ENCODE data around the gene PALM2AKAP2.

The PALM2AKAP2 gene

DNA sequence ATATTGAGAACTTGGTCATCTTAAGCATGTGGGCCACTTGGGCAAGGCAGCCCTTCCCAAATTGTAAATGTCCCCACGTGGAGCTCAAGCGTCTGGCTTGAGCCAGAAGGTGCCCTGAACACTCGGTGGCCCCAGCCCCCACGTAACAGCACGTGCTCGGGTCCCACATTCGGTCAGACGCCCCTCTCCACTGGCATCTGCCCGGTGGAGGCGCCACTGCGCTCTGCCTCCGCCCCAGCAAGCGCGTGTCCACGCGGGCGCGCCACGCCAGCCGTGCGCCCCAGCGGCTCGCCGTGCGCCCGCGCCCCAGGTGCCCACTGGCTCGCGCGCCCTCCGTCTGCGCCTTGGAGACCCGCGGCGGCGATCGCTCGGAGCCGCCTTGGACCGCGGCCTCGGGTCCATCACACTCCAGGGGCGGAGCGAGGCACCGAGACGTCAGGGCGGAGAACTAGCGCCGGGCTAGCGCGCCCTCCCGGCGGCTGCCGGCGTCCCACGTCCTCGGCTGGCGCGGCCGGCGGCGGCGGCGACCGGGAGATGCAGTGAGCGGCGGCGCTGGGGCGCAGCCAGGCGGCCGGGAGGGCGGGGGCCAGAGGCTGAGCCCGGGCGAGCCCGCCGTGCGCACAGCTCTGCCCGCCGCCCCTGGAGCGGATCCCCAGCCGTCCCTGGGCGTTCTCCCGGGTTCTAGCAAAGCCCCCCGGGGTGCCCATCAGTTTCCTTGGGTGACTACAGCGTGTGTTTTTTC lies at the start of gene PALM2AKAP2:
Gene PALM2AKAP2, plus strand, starts transcription at position 488 of the 742 bp plus-strand sequence. CDS start 291 bp downstream, outside the sequence.
- no peak for DNase-seq

- no peak for DNase-seq
Observed at GRCh38 chr9:109730228-109730627, 49.8 kb upstream of the PALM2AKAP2 start.

DNA sequence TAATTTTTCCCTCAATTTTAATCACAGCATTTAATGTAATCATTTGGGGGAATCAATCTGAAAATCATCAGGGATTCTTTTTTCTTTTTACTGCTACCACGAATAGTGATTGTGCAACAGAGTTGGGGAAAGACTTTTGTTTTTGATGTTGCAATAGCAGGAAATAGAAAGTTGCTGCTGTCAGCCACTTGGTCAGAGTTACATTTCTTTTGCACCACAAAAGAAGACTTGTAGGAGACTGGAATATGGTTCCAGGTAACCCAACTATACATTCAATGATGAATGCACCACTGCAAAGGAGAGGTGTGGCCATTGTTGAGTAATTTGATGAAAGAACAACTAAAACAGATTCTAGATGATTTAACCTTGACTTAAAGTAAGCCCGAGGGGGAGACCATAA lies 46.3 kb upstream of the PALM2AKAP2 start:
- DNase-seq: no peak

- no peak for DNase-seq
Observed at GRCh38 chr9:109734814-109735213, 45.2 kb upstream of the PALM2AKAP2 start.

DNA sequence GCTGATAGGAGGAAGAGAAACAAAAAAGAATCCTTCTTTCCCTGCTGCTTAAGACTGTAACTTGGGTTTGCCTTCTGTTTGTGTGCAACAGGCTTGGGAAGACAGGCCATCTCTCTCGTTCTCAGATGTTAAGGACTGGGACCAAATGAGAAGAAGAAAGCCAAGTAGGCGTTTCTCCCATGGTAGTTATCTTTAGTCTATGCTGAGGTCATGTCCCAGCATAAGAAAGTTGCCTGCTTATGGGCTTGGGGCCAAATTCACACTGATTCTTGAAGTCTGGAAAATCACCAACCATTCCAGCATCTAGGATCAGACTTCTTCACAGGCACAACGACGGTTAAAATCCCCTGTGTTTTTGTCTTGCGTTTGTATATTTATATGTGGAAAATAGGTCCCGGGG lies 44.2 kb upstream of the PALM2AKAP2 start:
- no peak for DNase-seq

DNA sequence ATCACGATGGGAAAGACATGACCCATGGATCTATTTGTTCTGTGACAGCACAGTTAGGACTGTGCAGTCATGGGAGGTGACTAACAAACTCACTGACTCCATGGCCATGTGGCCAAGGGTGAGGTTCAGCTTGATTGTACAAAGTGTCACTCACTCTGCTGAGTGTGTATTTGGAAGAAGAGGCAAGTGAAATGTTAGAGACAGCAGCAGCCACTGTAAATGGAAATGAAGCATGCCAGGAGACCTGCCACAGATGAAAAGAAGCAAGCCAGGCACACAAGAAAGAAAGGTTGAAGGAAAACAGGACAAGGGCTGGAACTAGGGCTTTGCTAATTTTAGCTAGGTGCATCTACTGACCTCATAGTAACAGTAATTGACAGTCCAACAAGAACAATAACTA lies 42.7 kb upstream of the PALM2AKAP2 start:
- no peak for DNase-seq

DNA sequence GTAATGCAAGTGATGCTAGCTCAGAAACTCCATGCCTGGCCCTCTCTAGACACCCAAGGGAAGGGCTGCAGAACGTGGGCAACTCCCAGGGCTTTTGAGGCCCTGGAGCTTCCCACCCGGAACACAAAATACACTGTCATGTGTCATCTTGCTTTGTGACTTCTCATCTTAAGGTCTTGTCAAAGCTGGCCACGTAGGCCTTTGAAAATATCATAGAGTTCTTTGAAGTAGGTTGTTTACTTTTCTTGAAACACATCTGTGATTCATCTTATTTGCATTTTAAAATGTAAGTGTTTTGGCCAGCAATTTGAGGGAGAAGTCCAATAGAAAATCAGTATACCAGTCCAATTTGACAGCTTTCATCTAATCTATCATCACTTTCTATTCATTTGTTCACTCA lies 40.2 kb upstream of the PALM2AKAP2 start:
- no peak for DNase-seq

- DNase-seq: no peak
Observed at GRCh38 chr9:109742776-109743348, 37.1 kb upstream of the PALM2AKAP2 start.

- DNase-seq: no peak
Observed at GRCh38 chr9:109743696-109744095, 36.3 kb upstream of the PALM2AKAP2 start.

DNA sequence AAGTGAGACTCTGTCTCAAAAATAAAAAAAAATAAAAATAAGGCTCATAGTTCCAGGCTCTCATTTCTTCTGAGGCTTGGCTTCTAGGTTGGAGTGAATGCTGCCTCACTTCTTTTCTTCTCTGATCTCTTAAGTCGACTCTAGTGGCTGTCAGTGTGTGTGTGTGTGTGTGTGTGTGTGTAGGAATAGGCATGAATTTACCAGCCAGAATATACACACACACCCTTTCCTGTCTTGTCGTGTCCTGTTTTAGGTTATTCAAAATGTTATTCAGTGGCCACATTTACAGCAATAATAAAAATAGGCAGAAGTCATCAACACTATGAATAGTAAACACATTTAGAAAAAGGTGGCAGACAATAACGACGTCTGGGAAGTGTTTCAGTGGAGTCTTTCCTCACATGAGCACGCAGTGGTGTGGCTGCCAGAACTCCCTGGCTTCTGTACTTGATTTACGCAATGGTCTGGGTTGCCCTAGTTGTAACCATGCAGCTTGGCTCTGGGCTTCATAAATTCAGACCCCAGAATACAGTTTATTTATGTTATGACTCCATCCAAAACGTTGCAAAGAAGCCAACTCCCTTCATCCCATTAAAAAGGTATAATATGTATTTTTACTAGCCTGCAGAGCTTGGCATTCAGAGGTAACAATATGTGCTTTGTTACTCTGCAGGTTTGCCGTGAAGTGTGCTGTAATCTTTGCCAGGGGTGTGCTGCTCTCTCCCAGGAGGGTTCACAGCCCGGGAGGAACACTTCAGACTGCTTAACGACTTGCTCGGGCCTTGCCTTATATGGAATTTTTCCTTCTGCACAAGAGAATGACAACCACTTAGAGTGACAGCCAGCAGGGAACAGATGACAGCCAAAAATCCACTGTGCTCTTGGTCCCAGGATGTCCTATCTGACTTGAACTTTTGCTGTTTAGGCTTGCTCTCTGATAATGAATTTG lies 34.4 kb upstream of the PALM2AKAP2 start:
- no peak for DNase-seq

GRCh38 chr9:109751253-109751652 lies 28.7 kb upstream of the PALM2AKAP2 start:
- no peak for DNase-seq

DNA sequence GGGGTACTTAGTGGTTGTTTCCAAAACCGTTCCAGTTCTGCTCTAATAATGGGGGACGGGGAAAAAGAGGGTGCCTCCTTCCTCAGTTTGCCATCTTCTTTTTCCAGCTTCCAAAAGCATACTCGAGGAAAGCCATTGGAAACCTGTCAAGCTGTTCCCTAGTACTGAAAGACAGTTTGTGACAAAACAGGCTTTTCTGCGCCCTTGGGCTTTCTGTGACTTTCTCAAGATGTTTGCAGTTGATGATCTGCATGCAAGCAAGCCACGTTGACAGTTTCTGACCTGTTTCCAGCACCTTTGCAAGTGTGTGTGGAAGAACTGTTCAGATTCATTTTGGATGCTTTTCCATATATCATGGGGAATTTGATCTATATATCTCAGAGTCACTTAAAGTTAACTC lies 26.7 kb upstream of the PALM2AKAP2 start:
- DNase-seq: no peak

DNA sequence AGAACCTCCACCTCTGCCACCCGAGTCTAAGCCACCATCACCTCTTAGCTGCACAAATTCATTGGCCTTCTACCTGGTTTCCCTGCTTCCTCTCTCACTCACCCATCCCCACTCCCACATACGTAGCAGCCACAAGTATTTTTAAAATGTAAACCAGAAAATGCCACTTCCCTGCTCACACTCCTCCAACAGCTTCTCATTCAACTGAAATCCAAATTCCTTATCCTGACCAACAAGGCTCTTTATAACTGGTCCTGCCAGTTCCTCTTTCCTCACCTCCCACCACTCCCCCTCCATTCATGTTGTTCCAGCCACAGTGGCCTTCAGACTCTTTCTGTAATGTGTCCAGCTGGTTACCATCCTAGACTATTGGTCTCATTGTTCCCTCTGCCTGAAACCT lies 25.0 kb upstream of the PALM2AKAP2 start:
- no peak for DNase-seq

GRCh38 chr9:109759589-109759988 lies 20.4 kb upstream of the PALM2AKAP2 start:
- DNase-seq: no peak

- DNase-seq: no peak
Observed at GRCh38 chr9:109765278-109765677, 14.7 kb upstream of the PALM2AKAP2 start.

DNA sequence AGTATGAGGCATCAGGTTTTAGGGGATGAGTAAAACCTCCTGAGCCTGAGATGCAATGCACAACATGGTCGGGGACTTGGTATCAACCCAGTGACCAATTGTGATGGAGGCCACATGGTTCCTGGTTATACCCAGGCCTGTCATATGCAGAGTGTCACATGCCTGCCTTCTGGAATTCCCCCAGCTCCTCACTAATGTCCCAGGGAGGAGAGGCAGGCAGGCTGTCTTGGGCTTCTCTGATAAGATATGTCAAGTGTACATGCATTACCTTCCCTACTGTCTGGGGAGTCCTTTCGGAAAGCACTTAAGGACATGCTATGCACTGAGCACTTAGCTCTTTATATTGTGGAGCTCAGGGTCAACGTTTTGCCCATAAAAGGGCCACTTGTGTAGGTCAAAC lies 14.2 kb upstream of the PALM2AKAP2 start:
- no peak for DNase-seq

DNA sequence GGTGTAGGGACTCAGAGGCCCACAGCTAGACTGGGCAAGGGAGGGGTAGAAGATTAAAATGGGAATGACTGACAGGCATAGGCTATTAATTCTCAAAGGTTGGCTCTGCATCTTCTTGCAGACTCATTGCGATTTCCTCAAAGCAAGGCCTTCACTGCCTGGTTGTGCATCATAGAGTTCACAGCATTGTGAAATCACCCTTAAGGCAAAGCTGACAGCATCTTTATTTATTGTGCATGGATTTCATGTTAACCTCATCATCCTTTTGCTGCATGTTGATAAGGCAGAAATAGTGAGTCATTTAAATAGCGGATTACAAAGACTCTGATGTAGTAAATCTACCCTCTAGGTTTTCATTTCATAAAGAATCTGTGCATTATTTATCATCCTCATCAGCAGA lies 13.6 kb upstream of the PALM2AKAP2 start:
- no peak for DNase-seq

DNA sequence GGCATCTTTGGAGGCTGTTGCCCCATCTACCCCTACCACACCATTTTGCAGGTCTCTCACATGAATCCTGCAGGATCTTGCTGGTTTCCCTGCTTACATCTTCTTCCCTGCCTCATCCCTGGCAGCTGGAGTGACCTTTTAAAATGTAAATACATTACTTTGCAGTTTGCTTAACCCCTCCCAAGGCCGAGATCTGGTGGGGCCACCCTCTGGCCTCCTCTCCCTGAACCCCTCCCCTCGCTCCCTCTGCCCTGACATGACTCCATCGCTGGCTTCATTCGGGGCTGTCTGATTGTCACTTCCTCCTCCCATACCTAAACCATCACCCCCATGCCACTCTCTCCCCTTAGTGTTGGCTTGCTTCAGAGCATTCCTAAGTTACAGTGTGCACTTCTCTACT lies 12.6 kb upstream of the PALM2AKAP2 start:
- no peak for DNase-seq

DNA sequence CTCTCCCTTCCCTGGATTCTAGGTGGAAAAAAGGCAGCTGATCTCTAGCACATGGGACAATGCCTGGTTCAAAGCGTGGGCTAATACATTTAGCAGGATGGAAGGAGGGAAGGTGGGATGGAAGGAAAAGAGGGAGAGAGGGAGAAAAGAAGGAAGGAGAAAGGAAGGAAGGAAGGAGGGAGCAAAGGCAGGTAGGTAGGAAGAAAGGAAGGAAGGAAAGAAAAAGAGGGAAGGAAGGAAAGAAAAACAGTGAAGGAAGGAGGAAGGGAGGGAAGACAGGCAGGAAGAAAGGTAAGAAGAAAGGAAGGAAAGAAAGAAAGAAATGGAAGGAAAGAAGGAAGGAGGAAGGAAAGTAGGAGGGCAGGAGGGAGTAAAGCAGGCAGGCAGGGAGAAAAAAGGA lies 12.2 kb upstream of the PALM2AKAP2 start:
- no peak for DNase-seq

DNA sequence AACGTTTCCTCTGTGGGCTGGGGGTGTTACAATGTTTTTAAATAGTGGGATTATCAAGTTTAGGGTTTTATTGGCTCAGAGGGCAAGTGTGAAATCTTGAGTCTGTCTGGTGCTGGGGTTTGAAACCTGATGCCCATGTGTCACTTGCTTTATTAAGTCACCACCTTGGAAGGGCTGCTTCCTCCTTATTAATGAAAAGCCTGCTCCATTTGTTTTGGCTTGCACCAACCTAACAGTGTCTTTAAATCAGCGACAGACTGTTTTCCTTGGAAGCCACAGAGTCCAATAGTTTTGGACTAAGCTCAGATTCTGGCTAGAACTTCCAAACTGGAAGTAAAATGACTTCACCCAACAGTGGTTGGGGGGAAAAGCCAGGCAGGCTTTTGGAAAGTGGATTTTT lies 10.7 kb upstream of the PALM2AKAP2 start:
- DNase-seq: no peak

DNA sequence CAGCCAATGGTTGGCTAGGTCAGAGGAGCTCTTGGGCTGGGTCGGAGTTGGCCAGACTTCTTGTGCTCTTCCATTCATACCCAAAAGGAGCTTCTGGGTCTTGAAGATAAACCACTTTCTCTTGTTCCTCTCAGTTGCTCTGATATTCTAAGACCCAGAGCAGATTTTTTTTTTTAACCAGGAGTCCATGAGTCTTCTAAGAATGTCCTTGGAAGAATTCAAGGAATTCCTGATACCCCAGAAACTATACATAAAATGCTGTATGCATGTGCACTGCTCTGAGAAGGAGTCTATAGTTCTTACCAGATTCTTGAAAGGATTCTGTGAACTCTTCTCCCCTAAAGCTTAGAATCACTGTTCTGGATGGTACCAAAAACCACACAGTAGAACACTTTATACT lies 9.9 kb upstream of the PALM2AKAP2 start:
- DNase-seq: no peak

DNA sequence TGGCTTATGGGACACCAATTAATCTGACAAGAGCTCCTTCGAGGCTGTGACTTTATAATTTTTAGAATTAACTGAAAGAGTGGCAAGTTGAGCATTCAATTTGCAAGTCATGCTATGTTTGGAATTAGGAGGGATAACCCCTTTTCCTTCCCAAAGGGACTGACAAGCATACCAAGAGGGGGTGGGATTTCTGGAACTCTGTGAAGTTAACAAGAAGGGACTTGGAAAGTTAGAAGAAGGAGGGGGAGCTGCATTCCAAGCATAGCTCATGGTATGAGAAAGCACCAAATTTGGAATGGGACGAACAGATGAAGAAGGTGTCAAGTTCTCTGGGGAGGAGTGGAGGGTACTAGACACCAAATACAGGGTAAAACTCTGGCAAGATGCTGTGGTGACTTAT lies 8.9 kb upstream of the PALM2AKAP2 start:
- DNase-seq: no peak

GRCh38 chr9:109771796-109772531 lies 8.0 kb upstream of the PALM2AKAP2 start:
- DNase-seq: no peak

Data from CD4-positive, alpha-beta T cell treated with Interleukin-6 for 4 hours (primary cell).